ENCODE measurements around the gene KREMEN1. TPM values are rescaled to one million over a fixed set of nuclear protein-coding genes. Genes with fewer than 3 reads are reported as not detected.

Gene KREMEN1
- total and polyA plus RNA-seq, 9 of the 15 experiments (the other 6 are each of a cell fraction or from before 2014, with no cell fraction given) = 0.69 to 11.5 (median 4.3) TPM

GRCh38 chr22:29195964-29196666, 123.3 kb downstream of the KREMEN1 start (continued):
- TF ChIP-seq ARID4B (CRISPR knock-in tag; IDR thresholded peaks at IDR 0.05) (no peak), ZFPM2 (CRISPR knock-in tag; IDR thresholded peaks at IDR 0.05) (no peak), KDM1A (IDR thresholded peaks at IDR 0.05) (peak in 1 of 2 experiments; percentile 57; a peak in 1 of 4 replicates), CTBP1 (IDR thresholded peaks at IDR 0.05; ENCODE audit: borderline replicate concordance) (0 out of 2 replicates have a peak, but pooled peaks have one; percentile 3), THRA (IDR thresholded peaks at IDR 0.05) (peak; percentile 59; the same call in 1 of the 2 replicates), RBM17 (IDR thresholded peaks at IDR 0.05; ENCODE audit: borderline replicate concordance, low read depth, low read length) (no peak), MYBL2 (IDR thresholded peaks at IDR 0.05; ENCODE audit: low read depth) (0 out of 2 replicates have a peak, but pooled peaks have one; percentile 23), MYBL2 (CRISPR knock-in tag; IDR thresholded peaks at IDR 0.05; ENCODE audit: borderline replicate concordance) (no peak), DNMT1 (IDR thresholded peaks at IDR 0.05) (no peak), POLR2A (conservative IDR thresholded peaks at IDR 0.05) (no peak), ZNF318 (IDR thresholded peaks at IDR 0.05; ENCODE audit: borderline replicate concordance in 1 of 2, low read depth in 1 of 2) (no peak), NFRKB (IDR thresholded peaks at IDR 0.05; ENCODE audit: low read depth) (peak; percentile 81; the same call in 1 of the 2 replicates)
